SH-SY5Y (cell line): ENCODE results near the gene EFHC1.

Experiments
- GATA2 ChIP-seq: IDR thresholded peaks from 2 replicates; pipeline ENCODE4 v1.6.1; 2011; ENCODE audit warnings: mild to moderate bottlenecking, low read depth, low read length
- GATA3 ChIP-seq: IDR thresholded peaks from 2 replicates; pipeline ENCODE4 v1.6.1; 2011; ENCODE audit warnings: low read depth, mild to moderate bottlenecking, low read length, moderate library complexity

The EFHC1 gene

DNA sequence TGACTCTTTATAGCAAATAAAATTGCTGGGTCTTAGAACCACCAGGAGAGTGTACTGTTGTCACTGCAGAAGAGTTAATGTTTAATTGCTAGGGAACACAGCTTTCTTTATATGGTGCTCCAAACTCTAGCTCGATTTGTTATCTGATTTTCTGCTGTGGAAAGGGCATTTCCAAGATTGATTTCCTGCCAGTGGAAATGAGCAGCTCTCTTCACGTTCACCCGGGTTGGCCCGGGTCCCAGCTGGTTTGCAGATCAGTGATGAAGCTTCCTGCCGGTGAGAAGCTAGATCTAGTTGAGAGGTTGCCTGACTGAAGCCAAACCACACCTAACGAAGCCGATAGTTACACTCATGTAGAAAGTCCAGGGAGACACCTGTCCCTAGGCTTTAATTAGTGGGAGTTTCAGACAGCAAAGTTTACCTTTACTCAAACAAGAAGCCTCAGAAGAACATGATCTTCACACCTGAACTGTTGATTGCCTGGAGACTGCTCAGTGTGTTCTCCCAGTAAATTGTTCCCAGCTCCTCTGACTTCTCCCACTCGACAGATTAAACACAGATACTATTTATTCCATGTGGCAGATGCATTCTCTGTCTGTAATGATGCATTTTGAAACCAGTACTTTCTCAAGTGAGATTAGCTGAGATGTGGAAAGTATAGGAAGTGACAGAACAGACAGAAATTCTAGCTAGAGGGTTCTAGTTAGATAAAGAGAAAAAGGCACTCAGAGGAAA, 30.3 kb upstream of the EFHC1 start:
- TF ChIP-seq GATA3 (peak; percentile 33; the same call in 1 of the 2 replicates), GATA2 (peak; percentile 60; the same call in 1 of the 2 replicates)

DNA sequence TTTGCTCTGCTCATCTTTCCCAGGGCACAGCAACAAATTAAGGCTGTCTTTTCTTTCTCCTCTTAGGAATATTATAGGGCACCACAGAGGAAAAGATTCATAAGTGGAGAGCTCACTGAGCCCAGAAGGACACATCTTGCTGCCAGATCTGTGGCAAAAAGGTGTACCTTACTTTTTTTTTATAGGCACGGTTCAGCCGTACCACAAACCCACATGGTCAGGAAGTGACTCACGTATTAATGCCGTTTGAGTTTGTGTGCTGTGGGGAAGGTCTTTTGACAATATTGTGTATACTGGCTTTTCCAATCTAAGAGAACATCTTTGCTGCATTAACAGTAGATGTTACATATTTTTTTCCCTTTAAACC, 29.8 kb upstream of the EFHC1 start:
- TF ChIP-seq GATA2 = no peak
- TF ChIP-seq GATA3 = no peak

DNA sequence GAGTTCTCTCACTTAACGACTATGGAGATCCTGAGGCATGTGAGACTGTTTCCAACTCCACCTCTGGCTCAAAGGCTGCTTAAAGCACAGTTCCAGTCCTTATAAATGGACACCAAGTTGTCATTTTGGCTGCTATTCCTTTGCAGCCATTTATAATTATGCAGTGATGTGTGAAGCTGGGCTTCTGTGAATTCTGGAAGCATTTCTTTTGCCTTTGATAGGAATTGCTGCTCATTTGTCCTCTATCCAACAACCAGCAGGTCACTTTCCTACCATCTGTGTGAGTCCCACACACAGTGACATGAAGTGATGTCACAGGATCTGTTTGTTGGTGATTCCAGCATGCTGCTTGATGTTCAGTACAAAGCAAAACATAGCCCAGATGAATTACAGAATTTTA, 28.5 kb upstream of the EFHC1 start:
- TF ChIP-seq GATA3 = no peak
- TF ChIP-seq GATA2 = no peak

DNA sequence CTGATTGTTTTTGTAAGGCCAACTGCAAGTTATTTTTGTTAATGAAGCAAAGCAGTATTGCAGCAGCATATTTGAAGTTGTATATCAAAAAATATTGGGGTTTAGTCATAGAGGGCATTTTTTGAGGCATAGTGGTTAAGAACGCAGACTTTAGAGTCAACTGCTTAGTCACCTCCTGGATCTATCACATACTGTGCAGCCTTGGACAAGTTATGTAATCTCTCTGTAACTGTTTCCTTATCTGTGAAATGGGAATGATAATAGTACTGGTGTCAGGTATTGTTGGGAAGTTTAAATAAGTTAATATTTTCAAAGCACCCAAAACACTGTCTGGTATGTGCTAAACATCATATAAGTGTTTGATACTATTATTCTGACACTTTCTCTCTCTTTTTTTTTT, 27.2 kb upstream of the EFHC1 start:
- no peak for TF ChIP-seq GATA3
- TF ChIP-seq GATA2 = no peak

DNA sequence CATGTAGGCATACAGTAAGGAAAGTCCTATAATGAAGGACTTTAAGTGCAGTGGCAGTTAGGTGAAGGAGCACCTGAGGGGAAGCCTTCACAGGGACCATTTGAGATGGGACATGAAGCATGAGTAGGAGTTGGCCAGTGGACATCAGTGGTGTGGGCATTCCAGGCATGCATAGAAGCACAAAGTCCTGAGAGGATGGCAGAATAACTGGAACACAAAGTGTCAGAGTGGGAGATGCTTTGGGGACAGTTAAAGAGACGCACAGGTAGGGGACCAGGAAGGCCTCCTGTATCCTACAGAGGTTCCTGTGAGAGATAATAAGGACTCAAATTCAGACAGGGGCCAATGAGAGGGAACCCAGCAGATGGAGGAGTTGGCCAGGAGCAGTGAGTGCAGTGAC, 26.4 kb upstream of the EFHC1 start:
- TF ChIP-seq GATA2 (no peak), GATA3 (no peak)

DNA sequence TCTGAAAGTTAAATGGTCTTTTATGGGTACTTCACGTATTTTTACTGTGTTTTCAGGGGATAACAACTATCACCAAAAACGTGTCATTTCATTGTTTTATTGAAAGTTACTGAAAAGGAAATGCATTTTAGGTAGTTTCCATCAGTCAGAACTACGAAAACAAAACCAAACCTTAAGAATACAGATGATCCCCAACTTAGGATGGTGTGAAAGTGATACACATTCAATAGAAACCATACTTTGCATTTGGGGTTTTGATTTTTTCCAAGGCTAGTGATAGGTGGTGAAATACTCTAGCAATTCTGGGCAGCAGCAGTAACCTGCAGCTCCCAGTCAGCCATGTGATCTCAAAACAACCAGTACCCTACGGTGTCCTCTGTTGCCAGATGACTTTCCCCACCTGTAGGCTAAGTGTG, 25.9 kb upstream of the EFHC1 start:
- TF ChIP-seq GATA3 (no peak), GATA2 (no peak)

DNA sequence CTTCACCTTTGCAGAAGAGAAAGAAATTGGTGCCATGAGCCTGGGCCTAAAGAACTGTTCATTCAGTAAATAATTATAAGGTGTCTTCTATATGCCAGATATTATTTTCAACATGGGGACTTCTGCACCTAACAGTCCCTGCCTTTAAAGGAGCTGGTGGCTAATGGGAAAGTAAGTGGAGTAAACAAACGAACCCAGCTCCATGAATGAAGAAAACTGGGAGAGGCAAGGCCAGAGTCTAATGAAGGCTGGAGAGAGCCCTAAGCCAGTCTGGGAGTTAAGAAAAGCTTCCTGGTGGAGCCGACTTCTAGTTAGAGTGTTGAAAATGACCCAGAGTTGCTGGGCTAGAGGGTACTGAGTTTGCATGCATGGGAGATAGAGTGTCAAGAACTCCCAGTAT, 24.2 kb upstream of the EFHC1 start:
- TF ChIP-seq GATA3 (no peak), GATA2 (no peak)

DNA sequence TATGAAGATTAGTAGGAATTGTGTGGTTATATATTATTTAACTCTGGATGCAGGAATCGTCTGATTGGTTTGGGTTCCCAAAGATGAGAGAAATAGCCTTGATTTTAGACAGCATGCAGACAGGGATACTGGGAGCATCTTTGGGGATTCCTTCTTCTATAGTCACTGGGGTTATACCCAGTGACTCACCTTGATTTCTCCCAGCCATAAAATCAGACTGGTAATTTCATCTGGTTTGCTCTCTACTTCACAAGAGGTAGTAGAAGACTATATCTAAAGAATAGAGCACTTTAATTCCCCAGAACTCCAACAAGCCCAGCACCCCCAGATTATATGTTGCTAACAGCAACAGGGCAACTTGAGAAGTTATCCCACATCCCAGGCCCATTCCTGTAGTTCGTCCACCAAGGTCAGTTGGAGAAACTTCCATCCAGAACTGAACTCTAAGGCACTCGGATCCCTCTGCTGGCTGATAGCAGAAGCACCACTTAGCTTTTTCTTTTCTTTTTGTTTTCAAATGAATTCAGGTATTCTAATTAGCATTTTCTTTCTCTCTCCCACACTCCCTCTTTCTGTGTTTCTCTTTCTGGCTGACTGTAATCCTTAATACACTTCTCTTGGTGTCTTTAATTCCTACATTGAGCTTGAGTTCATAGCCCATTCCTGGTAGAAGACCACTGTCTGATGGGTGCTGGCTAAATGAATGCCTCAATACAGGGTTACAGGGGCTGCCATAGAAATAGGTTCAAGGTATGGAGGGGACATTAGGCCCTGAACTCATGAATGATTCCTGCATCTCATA, 20.4 kb upstream of the EFHC1 start:
- TF ChIP-seq GATA2 (no peak), GATA3 (no peak)

DNA sequence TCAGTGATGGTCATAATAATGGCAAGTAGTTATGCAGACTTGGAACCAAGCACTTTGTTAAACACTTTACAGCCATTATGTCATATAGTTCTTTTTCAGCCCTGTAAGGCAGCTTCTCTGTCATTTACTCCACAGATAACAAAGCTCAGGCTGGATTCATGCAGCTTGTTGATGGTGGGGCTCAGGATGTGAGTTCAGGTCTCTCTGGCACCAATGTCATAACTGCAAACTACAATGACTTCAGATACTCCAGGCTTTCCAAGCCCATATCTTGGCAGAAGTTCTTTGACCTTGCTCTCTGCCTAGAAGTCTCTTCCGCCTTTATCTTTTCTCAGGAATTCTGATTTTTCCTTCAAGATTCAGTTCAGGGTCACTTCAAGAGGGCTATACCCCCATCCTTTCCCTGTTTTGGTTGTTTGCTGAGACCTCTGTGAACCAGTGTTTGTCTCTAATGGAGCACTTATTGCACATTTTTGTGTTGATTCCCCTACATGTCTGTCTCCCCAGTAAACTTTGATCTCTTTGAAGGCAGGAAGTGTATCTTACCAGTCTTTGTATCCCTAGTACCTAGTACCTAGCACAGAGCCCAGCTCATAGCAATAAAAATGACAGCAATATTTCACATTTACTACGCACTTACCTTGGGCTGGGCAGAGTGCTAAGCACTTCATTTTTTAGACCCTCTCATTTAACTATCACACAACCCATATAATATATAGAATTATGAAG, 19.7 kb upstream of the EFHC1 start:
- TF ChIP-seq GATA2 (no peak), GATA3 (no peak)

DNA sequence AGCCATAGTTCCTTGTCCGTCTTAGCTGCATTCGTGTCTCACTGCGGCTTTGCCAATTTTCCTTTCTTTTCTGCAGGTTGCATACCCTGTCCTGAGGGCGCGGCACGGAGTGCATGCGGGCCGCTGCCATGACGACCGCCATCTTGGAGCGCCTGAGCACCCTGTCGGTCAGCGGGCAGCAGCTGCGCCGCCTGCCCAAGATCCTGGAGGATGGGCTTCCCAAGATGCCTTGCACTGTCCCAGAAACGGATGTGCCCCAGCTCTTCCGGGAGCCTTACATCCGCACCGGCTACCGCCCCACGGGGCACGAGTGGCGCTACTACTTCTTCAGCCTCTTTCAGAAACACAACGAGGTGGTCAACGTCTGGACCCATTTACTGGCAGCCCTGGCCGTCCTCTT, 17.1 kb upstream of the EFHC1 start:
- TF ChIP-seq GATA3 (no peak), GATA2 (no peak)

DNA sequence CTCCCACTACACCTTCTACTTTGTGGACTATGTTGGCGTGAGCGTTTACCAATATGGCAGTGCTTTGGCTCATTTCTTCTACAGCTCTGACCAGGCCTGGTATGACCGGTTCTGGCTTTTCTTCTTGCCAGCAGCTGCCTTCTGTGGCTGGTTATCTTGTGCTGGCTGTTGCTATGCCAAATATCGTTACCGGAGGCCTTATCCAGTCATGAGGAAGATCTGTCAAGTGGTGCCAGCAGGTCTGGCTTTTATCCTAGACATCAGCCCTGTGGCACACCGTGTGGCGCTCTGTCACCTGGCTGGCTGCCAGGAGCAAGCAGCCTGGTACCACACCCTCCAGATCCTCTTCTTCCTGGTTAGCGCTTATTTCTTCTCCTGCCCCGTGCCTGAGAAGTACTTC, 16.5 kb upstream of the EFHC1 start:
- no peak for TF ChIP-seq GATA3
- TF ChIP-seq GATA2 = peak; percentile 77; the same call in 1 of the 2 replicates

DNA sequence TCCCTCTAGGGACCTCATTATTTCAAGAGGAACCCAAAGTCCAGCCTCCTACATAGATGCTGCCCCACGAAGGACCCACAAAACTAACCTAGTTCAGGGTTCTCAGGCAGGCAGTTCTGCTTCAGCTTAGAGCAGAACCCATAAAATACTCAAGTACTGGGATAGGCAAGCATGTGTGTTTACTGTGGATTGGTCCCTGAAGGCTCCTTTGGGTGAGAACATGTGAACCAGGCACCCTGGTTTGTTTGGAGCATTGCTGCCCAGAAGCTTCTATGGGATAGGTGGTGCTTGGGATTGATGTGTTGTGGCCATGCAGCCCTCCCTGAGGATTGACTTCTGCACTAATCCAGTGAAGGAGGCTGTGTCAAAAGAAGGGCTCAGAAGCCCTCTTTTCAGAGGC, 14.9 kb upstream of the EFHC1 start:
- TF ChIP-seq GATA2 = no peak
- no peak for TF ChIP-seq GATA3

DNA sequence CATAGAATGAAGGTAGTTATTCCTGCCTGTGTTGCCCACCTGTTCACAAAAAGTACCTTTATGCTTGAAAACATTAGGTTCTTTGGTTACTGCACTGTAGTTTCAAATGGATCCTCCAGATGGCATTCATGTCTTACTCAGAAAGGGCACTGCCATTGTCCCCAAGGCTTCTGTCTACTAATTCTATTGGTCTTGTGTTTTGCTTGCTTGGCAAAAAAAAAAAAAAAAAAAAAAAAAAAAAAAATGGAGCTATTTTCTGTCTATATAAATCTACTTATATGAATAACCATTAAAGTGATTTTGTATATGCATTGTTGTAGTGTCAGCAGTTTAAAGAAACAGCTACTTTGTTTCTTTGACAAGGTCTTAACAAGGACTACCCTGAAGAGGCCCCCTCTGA, 12.7 kb upstream of the EFHC1 start:
- no peak for TF ChIP-seq GATA3
- TF ChIP-seq GATA2 = no peak

DNA sequence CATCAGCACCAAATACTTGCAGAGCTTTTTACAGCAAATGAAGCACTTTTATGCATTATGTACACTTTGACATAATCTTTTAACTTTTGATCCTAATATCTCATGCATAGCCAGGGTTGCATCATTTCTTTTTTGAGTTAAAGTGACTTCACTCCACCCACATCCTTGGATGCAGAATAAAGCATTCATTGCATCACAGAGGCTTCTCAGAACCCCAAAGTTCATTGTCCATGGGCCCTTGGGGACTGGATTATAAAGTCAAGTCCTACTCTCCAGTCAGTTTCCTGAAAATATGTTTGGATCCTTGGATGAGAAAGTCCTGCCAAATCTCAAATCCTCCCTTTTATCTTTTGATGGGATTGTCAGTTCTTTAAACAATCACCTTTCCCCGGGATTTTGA, 10.6 kb upstream of the EFHC1 start:
- TF ChIP-seq GATA3 = no peak
- no peak for TF ChIP-seq GATA2

DNA sequence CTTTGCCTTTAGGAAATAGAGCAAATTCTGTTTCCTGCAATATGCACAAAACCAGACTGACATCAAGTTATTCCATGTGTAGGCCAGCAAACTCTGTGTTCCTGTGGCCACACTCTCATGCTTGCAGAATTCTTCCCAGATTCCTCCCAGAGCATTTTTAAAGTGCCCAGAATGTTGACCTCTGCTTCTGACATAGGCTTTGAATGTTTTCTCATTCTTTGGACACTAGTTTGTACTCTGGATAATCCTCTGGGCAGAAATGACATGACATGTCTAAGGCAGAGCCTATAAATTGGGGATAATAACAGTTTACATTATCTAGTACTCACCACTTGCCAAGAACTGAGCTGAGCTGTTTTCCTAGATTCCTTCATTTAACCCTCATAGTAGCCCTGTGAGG, 9.2 kb upstream of the EFHC1 start:
- TF ChIP-seq GATA2 (no peak), GATA3 (no peak)

DNA sequence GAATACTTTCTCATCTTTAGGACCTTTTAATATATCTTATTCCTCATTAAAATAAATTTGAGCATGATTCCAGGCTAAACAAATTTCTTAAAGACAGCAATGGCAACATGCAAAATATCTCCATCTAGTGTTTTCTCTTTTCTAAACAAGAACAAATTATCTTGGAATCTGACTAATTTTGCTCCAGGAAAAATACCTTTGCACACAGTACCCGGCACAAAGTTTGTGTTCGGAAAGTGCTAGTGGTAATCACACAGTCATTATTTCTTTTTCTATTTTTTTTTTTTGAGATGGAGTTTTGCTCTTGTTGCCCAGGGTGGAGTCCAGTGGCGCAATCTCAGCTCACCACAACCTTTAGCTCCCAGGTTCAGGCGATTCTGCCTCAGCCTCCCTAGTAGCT, 8.2 kb upstream of the EFHC1 start:
- TF ChIP-seq GATA2 (no peak), GATA3 (no peak)
